ENCODE data around the gene CSNK2A1.

DNA sequence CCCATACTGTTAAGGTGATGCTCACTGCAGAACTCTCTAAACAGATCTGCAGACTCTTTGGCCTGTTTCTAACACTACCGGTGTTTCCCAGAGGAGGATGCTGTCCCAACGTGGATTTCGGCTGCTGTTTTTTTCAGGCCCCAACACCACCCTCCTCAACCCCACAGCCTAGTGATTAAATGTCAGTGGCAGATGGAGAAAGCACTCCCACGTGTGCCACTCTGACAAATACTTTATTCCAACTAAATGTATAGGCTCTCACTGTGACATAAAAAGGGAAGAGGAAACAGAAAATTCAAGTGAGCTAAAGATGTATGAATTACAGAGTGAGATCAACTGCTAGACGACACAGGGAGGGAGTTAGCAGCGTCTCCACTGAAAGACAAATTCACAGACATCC, 84.8 kb downstream of the CSNK2A1 start:
- no peak for TF ChIP-seq EZH2phosphoT487 (IDR thresholded peaks at IDR 0.05; ENCODE audit: unreplicated experiment)
- TF ChIP-seq CTCF (conservative IDR thresholded peaks at IDR 0.05; ENCODE audit: low read depth in 2 of 2): no peak
- no peak for TF ChIP-seq REST (IDR thresholded peaks at IDR 0.05; ENCODE audit: unreplicated experiment)
- TF ChIP-seq, protein P1, sequence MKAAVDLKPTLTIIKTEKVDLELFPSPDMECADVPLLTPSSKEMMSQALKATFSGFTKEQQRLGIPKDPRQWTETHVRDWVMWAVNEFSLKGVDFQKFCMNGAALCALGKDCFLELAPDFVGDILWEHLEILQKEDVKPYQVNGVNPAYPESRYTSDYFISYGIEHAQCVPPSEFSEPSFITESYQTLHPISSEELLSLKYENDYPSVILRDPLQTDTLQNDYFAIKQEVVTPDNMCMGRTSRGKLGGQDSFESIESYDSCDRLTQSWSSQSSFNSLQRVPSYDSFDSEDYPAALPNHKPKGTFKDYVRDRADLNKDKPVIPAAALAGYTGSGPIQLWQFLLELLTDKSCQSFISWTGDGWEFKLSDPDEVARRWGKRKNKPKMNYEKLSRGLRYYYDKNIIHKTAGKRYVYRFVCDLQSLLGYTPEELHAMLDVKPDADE (IDR thresholded peaks at IDR 0.05): no peak
- TF ChIP-seq EZH2 (IDR thresholded peaks at IDR 0.05; ENCODE audit: low read depth, unreplicated experiment): no peak
- TF ChIP-seq CREB1 (CRISPR knock-in tag; IDR thresholded peaks at IDR 0.05; ENCODE audit: low read depth): no peak
- no peak for TF ChIP-seq POLR2AphosphoS5 (IDR thresholded peaks at IDR 0.05; ENCODE audit: low read depth)
- no peak for TF ChIP-seq STAT1 (IDR thresholded peaks at IDR 0.05; ENCODE audit: unreplicated experiment)
- TF ChIP-seq JUNB (IDR thresholded peaks at IDR 0.05; ENCODE audit: unreplicated experiment): no peak
- no peak for TF ChIP-seq ZNF462 (CRISPR knock-in tag; IDR thresholded peaks at IDR 0.05)
